Measurements from ENCODE around the gene PAPPA. TPM values are rescaled to one million over a fixed set of nuclear protein-coding genes. Genes with fewer than 3 reads are reported as not detected.

Gene PAPPA
- total and polyA plus RNA-seq, 9 of the 15 experiments (the other 6 are each of a cell fraction or from before 2014, with no cell fraction given), result 0.06 to 0.18 (median 0.11) TPM

GRCh38 chr9:116269250-116269649 is 115.7 kb downstream of the PAPPA start (continued):
- TF ChIP-seq MEIS2 (IDR thresholded peaks at IDR 0.05; ENCODE audit: partially characterized antibody) (peak; percentile 87), DNMT1 (IDR thresholded peaks at IDR 0.05) (no peak), MLLT1 (IDR thresholded peaks at IDR 0.05) (no peak), TGIF2 (CRISPR knock-in tag; IDR thresholded peaks at IDR 0.05) (no peak), ZNF589 (CRISPR knock-in tag; IDR thresholded peaks at IDR 0.05; ENCODE audit: low read depth) (no peak), FIP1L1 (IDR thresholded peaks at IDR 0.05; ENCODE audit: low read depth, low read length, poor library complexity, severe bottlenecking) (no peak), ZBTB9 (CRISPR knock-in tag; IDR thresholded peaks at IDR 0.05) (no peak), DACH1 (IDR thresholded peaks at IDR 0.05; ENCODE audit: partially characterized antibody) (no peak), RB1 (IDR thresholded peaks at IDR 0.05; ENCODE audit: low read depth) (no peak), PBX2 (CRISPR knock-in tag; IDR thresholded peaks at IDR 0.05; ENCODE audit: low read depth) (no peak), PBX2 (tag; conservative IDR thresholded peaks at IDR 0.05; ENCODE audit: low read depth) (peak; percentile 93), JUND (IDR thresholded peaks at IDR 0.05; ENCODE audit: borderline replicate concordance, low read depth, low read length) (no peak), JUND (tag; IDR thresholded peaks at IDR 0.05; ENCODE audit: borderline replicate concordance, low read depth, low read length) (no peak)
